H1 (cell line): ENCODE results near the gene CCDC127. TPM values are rescaled to one million over a fixed set of nuclear protein-coding genes. Genes with fewer than 3 reads are reported as not detected.

Experiments
- CTCF ChIA-PET: fragments of 300-600 bp; sonication (Branson Sonifier 250); formaldehyde crosslinking; loops from one replicate; lab custom pipeline; 2021; ENCODE audit not compliant: partially characterized antibody; lab: Charles Lee
- POLR2A ChIA-PET: fragments of 300-600 bp; sonication (Branson Sonifier 250); formaldehyde crosslinking; loops from one replicate; lab custom pipeline; 2021; ENCODE audit warnings: inconsistent platforms; ENCODE audit not compliant: partially characterized antibody; lab: Charles Lee
- DNase-seq, 2 experiments: peaks; one replicate each; pipeline versions ENCODE4 v3.0.0 to v3.0.0-alpha.2; 2010 to 2022; ENCODE audit warnings: low spot score in 2 of 2, low read depth in 1 of 2, mixed read lengths in 1 of 2
- FAIRE-seq: peaks from 2 replicates; lab custom pipeline; 2011; peaks lifted over from hg19 to GRCh38; lab: Jason Lieb, UNC
- H2AFZ ChIP-seq: 2 replicates; pipeline ENCODE4 v1.8.1; 2012; ENCODE audit warnings: low read length, inconsistent platforms
- H2AK5ac ChIP-seq: 2 replicates; pipeline ENCODE4 v1.6.1; 2013; ENCODE audit warnings: low read depth, low read length
- H2BK120ac ChIP-seq: replicated peaks from 2 replicates; pipeline ENCODE3; 2013; ENCODE audit warnings: low read depth, low read length, inconsistent platforms
- H2BK12ac ChIP-seq: 2 replicates; pipeline ENCODE4 v1.6.1; 2013; ENCODE audit warnings: low read depth, low read length
- H2BK15ac ChIP-seq: 2 replicates; pipeline ENCODE4 v1.6.1; 2013; ENCODE audit warnings: low read length
- H2BK20ac ChIP-seq: 2 replicates; pipeline ENCODE4 v1.6.1; 2013; ENCODE audit warnings: low read length
- H2BK5ac ChIP-seq: 2 replicates; pipeline ENCODE4 v1.6.1; 2013; ENCODE audit warnings: low read depth, low read length
- H3K14ac ChIP-seq: 2 replicates; pipeline ENCODE4 v1.6.1; 2013; ENCODE audit warnings: inconsistent platforms; ENCODE audit not compliant: insufficient read length
- H3K18ac ChIP-seq: 2 replicates; pipeline ENCODE4 v1.6.1; 2013; ENCODE audit warnings: low read length; ENCODE audit errors: extremely low read depth
- H3K23ac ChIP-seq: 2 replicates; pipeline ENCODE4 v1.6.1; 2013; ENCODE audit warnings: inconsistent platforms; ENCODE audit not compliant: insufficient read length
- H3K23me2 ChIP-seq: 2 replicates; pipeline ENCODE4 v1.6.1; 2013; ENCODE audit warnings: low read depth, low read length
- H3K27ac ChIP-seq: 2 replicates; pipeline ENCODE4 v1.6.1; 2011; ENCODE audit warnings: low read depth, low read length, inconsistent platforms
- H3K27me3 ChIP-seq, 4 experiments: replicated peaks in 1 of 4; 1 replicate in 1 of 4; 2 replicates in 3 of 4; pipeline versions ENCODE4 v1.6.1 to v1.8.1; 2011 to 2013; ENCODE audit warnings: low read length in 3 of 4, mild to moderate bottlenecking in 3 of 4, inconsistent platforms in 2 of 4, mixed read lengths in 2 of 4, moderate library complexity in 1 of 4; ENCODE audit not compliant: control insufficient read depth in 3 of 4, insufficient read depth in 3 of 4; ENCODE audit errors: extremely low read depth in 1 of 4
- H3K36me3 ChIP-seq, 4 experiments: 2 replicates each; pipeline versions ENCODE4 v1.6.1 to v1.8.1; 2011 to 2013; ENCODE audit warnings: mild to moderate bottlenecking in 4 of 4, low read length in 3 of 4, moderate library complexity in 2 of 4, control low read depth in 1 of 4, inconsistent platforms in 1 of 4; ENCODE audit not compliant: insufficient read depth in 4 of 4, control insufficient read depth in 2 of 4
- H3K4ac ChIP-seq: replicated peaks from 2 replicates; pipeline ENCODE3; 2013; ENCODE audit warnings: low read length, low read depth, mixed read lengths, inconsistent platforms; ENCODE audit not compliant: insufficient read length
- H3K4me1 ChIP-seq, 4 experiments: replicated peaks in 1 of 4; 1 replicate in 1 of 4; 2 replicates in 3 of 4; pipeline versions ENCODE4 v1.6.1 to v1.8.1; 2011 to 2013; ENCODE audit warnings: low read length in 3 of 4, inconsistent platforms in 2 of 4, mixed read lengths in 1 of 4; ENCODE audit not compliant: insufficient read depth in 4 of 4, control insufficient read depth in 3 of 4
- H3K4me2 ChIP-seq, 2 experiments: 2 replicates each; pipeline versions ENCODE4 v1.6.1 to v1.8.1; 2011 to 2013; ENCODE audit warnings: low read depth in 2 of 2, low read length in 2 of 2, control low read depth in 1 of 2, inconsistent platforms in 1 of 2, mild to moderate bottlenecking in 1 of 2; ENCODE audit not compliant: insufficient read depth in 1 of 2
- H3K4me3 ChIP-seq, 4 experiments: fragments of 200-600, 300-600 bp in 1 of 4; sonication (generic), shearing (Covaris generic), sonication (Bioruptor Twin) in 1 of 4; 2 replicates each; pipeline versions ENCODE4 v1.5.1 to v1.8.1; 2011 to 2016; ENCODE audit warnings: low read length in 4 of 4, low read depth in 3 of 4, control low read depth in 2 of 4, inconsistent platforms in 2 of 4, mild to moderate bottlenecking in 2 of 4, mixed read lengths in 1 of 4, moderate library complexity in 1 of 4; ENCODE audit not compliant: insufficient read depth in 2 of 4; ENCODE audit errors: extremely low read depth in 1 of 4
- H3K56ac ChIP-seq: replicated peaks from 2 replicates; pipeline ENCODE3; 2013; ENCODE audit warnings: low read depth, mild to moderate bottlenecking, mixed read lengths, low read length, inconsistent platforms; ENCODE audit not compliant: insufficient read length
- H3K79me1 ChIP-seq: 2 replicates; pipeline ENCODE4 v1.6.1; 2013; ENCODE audit warnings: low read depth, low read length, control low read depth
- H3K79me2 ChIP-seq, 2 experiments: 2 replicates each; pipeline versions ENCODE4 v1.6.1 to v1.8.1; 2012 to 2013; ENCODE audit warnings: low read length in 2 of 2, mild to moderate bottlenecking in 2 of 2, inconsistent platforms in 1 of 2; ENCODE audit not compliant: insufficient read depth in 2 of 2, control insufficient read depth in 1 of 2
- H3K9ac ChIP-seq, 4 experiments: replicated peaks in 1 of 4; 1 replicate in 1 of 4; 2 replicates in 3 of 4; pipeline versions ENCODE4 v1.6.1 to v1.8.1; 2011 to 2013; ENCODE audit warnings: low read depth in 3 of 4, low read length in 3 of 4, control low read depth in 2 of 4, mild to moderate bottlenecking in 2 of 4, moderate library complexity in 2 of 4, inconsistent platforms in 1 of 4; ENCODE audit errors: extremely low read depth in 1 of 4
- H3K9me3 ChIP-seq, 2 experiments: 2 replicates each; pipeline versions ENCODE4 v1.6.1 to v1.8.1; 2012 to 2013; ENCODE audit warnings: mild to moderate bottlenecking in 2 of 2, moderate library complexity in 2 of 2, control low read depth in 1 of 2, inconsistent platforms in 1 of 2, low read depth in 1 of 2, low read length in 1 of 2, mixed read lengths in 1 of 2; ENCODE audit not compliant: insufficient read depth in 2 of 2
- H4K20me1 ChIP-seq, 2 experiments: replicated peaks in 1 of 2; 2 replicates each; pipeline versions ENCODE3 to v1.8.1; 2011 to 2013; ENCODE audit warnings: inconsistent platforms in 2 of 2, low read length in 2 of 2, mild to moderate bottlenecking in 1 of 2; ENCODE audit not compliant: insufficient read depth in 2 of 2, control insufficient read depth in 1 of 2
- H4K5ac ChIP-seq: 2 replicates; pipeline ENCODE4 v1.6.1; 2013; ENCODE audit warnings: low read length, low read depth, mixed read lengths, inconsistent platforms; ENCODE audit not compliant: insufficient read length
- H4K8ac ChIP-seq: 2 replicates; pipeline ENCODE4 v1.8.0; 2013; ENCODE audit warnings: mild to moderate bottlenecking, moderate library complexity, low read length, inconsistent platforms; ENCODE audit not compliant: insufficient read depth; ENCODE audit errors: extremely low read depth
- H4K91ac ChIP-seq: replicated peaks from 2 replicates; pipeline ENCODE3; 2013; ENCODE audit warnings: low read length, mixed read lengths, inconsistent platforms; ENCODE audit not compliant: insufficient read length
- CEBPB ChIP-seq: IDR thresholded peaks from 2 replicates; pipeline ENCODE4 v1.6.1; 2012; ENCODE audit warnings: low read depth, low read length
- CREB1 ChIP-seq: IDR thresholded peaks from 2 replicates; pipeline ENCODE4 v1.6.1; 2012; ENCODE audit warnings: inconsistent platforms
- CTBP2 ChIP-seq: IDR thresholded peaks from 2 replicates; pipeline ENCODE4 v1.7.0; 2011; ENCODE audit warnings: borderline replicate concordance, mild to moderate bottlenecking, moderate library complexity, mixed read lengths, low read length; ENCODE audit not compliant: insufficient read depth, insufficient read length
- EZH2 ChIP-seq: fragments of 200-600 bp; sonication (generic); IDR thresholded peaks from 2 replicates; pipeline ENCODE4 v1.7.1; 2012; ENCODE audit warnings: low read depth, mild to moderate bottlenecking, moderate library complexity, low read length, inconsistent platforms; ENCODE audit not compliant: severe bottlenecking
- POLR2AphosphoS5 ChIP-seq: IDR thresholded peaks from 2 replicates; pipeline ENCODE4 v1.6.1; 2011; ENCODE audit warnings: low read depth, low read length
- SIX5 ChIP-seq: IDR thresholded peaks from 2 replicates; pipeline ENCODE4 v1.6.1; 2011; ENCODE audit warnings: mild to moderate bottlenecking, low read depth, low read length
- TBP ChIP-seq: IDR thresholded peaks from 2 replicates; pipeline ENCODE4 v1.6.1; 2011; ENCODE audit warnings: low read depth, low read length, improper control_type of control experiment
- YY1 ChIP-seq: IDR thresholded peaks from 2 replicates; pipeline ENCODE4 v1.6.1; 2011; ENCODE audit warnings: low read depth, mild to moderate bottlenecking, low read length
- WGBS, 2 experiments: shearing (Covaris generic) in 1 of 2; methylation state at CpG; one replicate each; pipeline versions ENCODE4 v1.1.6 to v1.1.7; 2013 to 2015; ENCODE audit warnings: low lambda C conversion rate in 2 of 2, mixed read lengths in 2 of 2, inconsistent platforms in 1 of 2, low coverage in 1 of 2, missing lambda C conversion rate in 1 of 2; ENCODE audit not compliant: insufficient replicate concordance in 2 of 2, insufficient coverage in 1 of 2, insufficient read length in 1 of 2; ENCODE audit errors: extremely low coverage in 1 of 2, missing lambda C conversion rate in 1 of 2; 5-methylcytosine and 5-hydroxymethylcytosine counted together
- polyA plus RNA-seq, 7 experiments: library from polyadenylated mRNA; depleted of rRNA in 3 of 7; stranded (reverse) in 5 of 7; unstranded in 2 of 7; fragments of >200 nt in 5 of 7; fragments of 200-250 nt in 2 of 7; gene quantifications; 1 replicate in 5 of 7; 2 replicates in 1 of 7; 4 replicates in 1 of 7; pipeline versions ENCODE4 v1.2.1 to v1.2.3, GENCODE V29; 2011 to 2013; ENCODE audit warnings: missing spikeins in 2 of 7, mixed read lengths in 2 of 7
- total RNA-seq: library from RNA; stranded (reverse); fragmentation: NEBNext Ultra II Directional; extraction: Animal tissue kit (Norgen Biotek cat#: 25700); gene quantifications from 2 replicates; pipeline ENCODE4 v1.2.1, GENCODE V29; 2021

CCDC127 gene
- total and polyA plus RNA-seq, 2 of the 8 experiments (the other 6 are each of a cell fraction or from before 2014, with no cell fraction given), result 2.9 to 8.0 TPM

DNA sequence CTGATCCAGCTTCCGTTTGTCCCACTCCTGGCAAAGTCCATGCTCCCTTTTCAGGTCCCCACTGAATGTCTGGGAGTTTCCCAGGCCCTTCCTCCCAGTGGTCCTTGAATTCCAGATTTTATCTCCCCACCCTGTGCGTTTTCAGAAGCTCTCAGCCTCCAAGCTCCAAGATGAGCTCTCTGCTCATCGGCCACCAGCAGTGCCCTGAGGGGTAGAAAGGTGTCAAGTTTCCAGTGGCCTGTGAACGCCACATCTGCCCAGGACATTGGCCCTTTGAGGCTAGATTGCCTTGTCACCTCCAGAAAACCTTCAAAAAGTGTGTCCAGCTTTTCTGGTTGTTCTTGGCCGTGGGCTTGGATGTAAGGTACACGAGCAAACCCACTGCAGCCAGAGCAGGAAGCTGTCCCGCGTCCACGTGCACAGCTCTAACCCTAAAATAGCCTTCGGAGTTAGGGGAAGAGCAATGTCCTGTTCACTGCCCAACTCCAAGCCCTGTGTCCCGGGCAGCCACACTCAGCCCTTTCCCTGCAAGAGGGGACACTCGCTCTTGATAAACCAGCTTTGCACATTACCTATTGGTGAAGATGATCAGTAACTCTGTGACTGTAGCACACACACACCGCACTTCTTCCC is 37.6 kb downstream of the CCDC127 start:
- Histone ChIP-seq H3K9ac (no peak overlapping the region), H3K79me2 (no peaks in the 10 kb centered on the region), H2BK5ac (no peak overlapping the region), H3K9me3 (no peaks in the 10 kb centered on the region), H2BK12ac (no peak overlapping the region), H3K36me3 (peaks cover 9 to 29% (median 13%) of the 10 kb centered on the region in 4 experiments; a peak in 6 of 8 replicates), H2BK15ac (no peak overlapping the region), H2BK120ac (no peak overlapping the region), H4K91ac (no peak overlapping the region), H3K4me3 (no peak overlapping the region), H3K14ac (no peak overlapping the region), H3K4me2 (no peak overlapping the region), H2BK20ac (no peak overlapping the region), H3K4ac (no peak overlapping the region), H3K23me2 (no peaks in the 10 kb centered on the region), H4K20me1 (peaks cover 0 to 3% of the 10 kb centered on the region in 2 experiments), H3K27ac (no peak overlapping the region), H3K27me3 (no peaks in the 10 kb centered on the region), H3K23ac (no peak overlapping the region), H2AFZ (no peak overlapping the region), H3K18ac (no peak overlapping the region), H3K4me1 (no peaks in the 10 kb centered on the region), H4K8ac (no peak overlapping the region), H3K79me1 (no peaks in the 10 kb centered on the region), H3K56ac (no peak overlapping the region), H2AK5ac (no peak overlapping the region), H4K5ac (no peak overlapping the region)
- CTCF ChIA-PET, result interaction anchor here (1.1 to 3.1 kb wide), 4 partner anchors 8 to 12 kb away, joined by 3 to 12 read pairs (median 6); partner anchors contain the start of gene LRRC14B
- FAIRE-seq, result no peak
- WGBS, 2 experiments, result 91% methylated on average over 13 of the region's 13 CpGs; no CpG with 5 or more reads in 1 of the 2 experiments
- POLR2A ChIA-PET, result interaction anchor here (0.7 to 1.7 kb wide), 5 partner anchors 9 to 38 kb away, joined by 3 to 6 read pairs (median 3); partner anchors contain the start of genes LRRC14B and SDHA
- TF ChIP-seq POLR2AphosphoS5, result no peak
- no peak for TF ChIP-seq CTBP2
- TF ChIP-seq SIX5, result no peak
- TF ChIP-seq EZH2, result no peak
- TF ChIP-seq TBP, result no peak
- TF ChIP-seq YY1, result no peak
- TF ChIP-seq CEBPB, result no peak
- TF ChIP-seq CREB1, result no peak
- DNase-seq, result no peak
